Natural killer cell (primary cell): ENCODE measurements around the gene NAPEPLD. TPM values are rescaled to one million over a fixed set of nuclear protein-coding genes. Genes with fewer than 3 reads are reported as not detected.
"Not testable (repeated sequence)": the region's sequence is repeated elsewhere in the genome, so short reads cannot be mapped to it uniquely, and the experiment has no call there.

Experiments
- ATAC-seq, 3 donors: fragments of 150-1000 bp in 2 of 3; fragments of 200-7000 bp in 1 of 3; cut with Tn5 transposase; 1 replicate in 1 of 3; 2 replicates in 2 of 3; pipeline ENCODE4 v1.10.0; 2021; ENCODE audit warnings: mild to moderate bottlenecking in 2 of 3, moderate library complexity in 2 of 3
- DNase-seq, 2 donors: peaks; one replicate each; pipeline versions ENCODE4 v3.0.0 to v3.0.0-alpha.2; 2013 to 2021; ENCODE audit warnings: mixed read lengths in 1 of 2
- H3K27ac ChIP-seq: one replicate; pipeline ENCODE4 v1.5.1; 2013; ENCODE audit warnings: mild to moderate bottlenecking, low read length
- H3K27me3 ChIP-seq: one replicate; pipeline ENCODE4 v1.6.1; 2013; ENCODE audit warnings: low read length; ENCODE audit not compliant: control insufficient read depth, insufficient read depth
- H3K36me3 ChIP-seq: one replicate; pipeline ENCODE4 v1.6.1; 2013; ENCODE audit warnings: low read length; ENCODE audit not compliant: control insufficient read depth, insufficient read depth
- H3K4me1 ChIP-seq: one replicate; pipeline ENCODE4 v1.6.1; 2013; ENCODE audit warnings: low read length; ENCODE audit not compliant: control insufficient read depth, insufficient read depth
- H3K4me3 ChIP-seq: one replicate; pipeline ENCODE4 v1.5.1; 2013; ENCODE audit warnings: low read length
- H3K9me3 ChIP-seq: one replicate; pipeline ENCODE4 v1.6.1; 2013; ENCODE audit warnings: low read length; ENCODE audit not compliant: control insufficient read depth, insufficient read depth
- H3K27ac Mint-ChIP-seq, 2 donors: one replicate each; pipeline ENCODE4 v1.8.0; 2022; ENCODE audit warnings: mild to moderate bottlenecking in 2 of 2, mixed read lengths in 2 of 2, moderate library complexity in 1 of 2
- H3K27me3 Mint-ChIP-seq, 2 donors: one replicate each; pipeline ENCODE4 v1.8.0; 2022; ENCODE audit warnings: low read depth in 2 of 2, mixed read lengths in 2 of 2
- H3K36me3 Mint-ChIP-seq: one replicate; pipeline ENCODE4 v1.8.0; 2022; ENCODE audit warnings: mixed read lengths
- H3K4me1 Mint-ChIP-seq, 2 donors: one replicate each; pipeline ENCODE4 v1.8.0; 2022; ENCODE audit warnings: mixed read lengths in 2 of 2
- H3K4me3 Mint-ChIP-seq: one replicate; pipeline ENCODE4 v1.8.0; 2022; ENCODE audit warnings: mild to moderate bottlenecking, moderate library complexity, mixed read lengths
- H3K9me3 Mint-ChIP-seq, 2 donors: one replicate each; pipeline ENCODE4 v1.8.0; 2022; ENCODE audit warnings: mixed read lengths in 2 of 2
- WGBS: methylation state at CpG from one replicate; pipeline ENCODE4 v1.1.7; 2013; ENCODE audit warnings: missing lambda C conversion rate; ENCODE audit not compliant: insufficient coverage; 5-methylcytosine and 5-hydroxymethylcytosine counted together
- intact Hi-C: fragments of 100-400 bp; cut with micrococcal nuclease; formaldehyde crosslinking; loops from one replicate; pipeline ENCODE4 v1.14.2; 2022
- total RNA-seq, 4 donors: library from RNA; stranded (reverse); fragments of 120-200 nt in 1 of 4; gene quantifications; one replicate each; pipeline versions ENCODE4 v1.2.3 to v1.2.4, GENCODE V29; 2013 to 2022
- TF ChIP-seq, protein P1 (sequence below): fragments of 200-600 bp; IDR thresholded peaks from one replicate; pipeline ENCODE4 v1.8.0; 2022; ENCODE audit warnings: antibody characterized with exemption

NAPEPLD gene
- total RNA-seq, 3 donors from 2014 or later (not counting 1 experiment from before 2014, with no cell fraction given) = 5.3 to 6.7 (median 5.9) TPM

DNA sequence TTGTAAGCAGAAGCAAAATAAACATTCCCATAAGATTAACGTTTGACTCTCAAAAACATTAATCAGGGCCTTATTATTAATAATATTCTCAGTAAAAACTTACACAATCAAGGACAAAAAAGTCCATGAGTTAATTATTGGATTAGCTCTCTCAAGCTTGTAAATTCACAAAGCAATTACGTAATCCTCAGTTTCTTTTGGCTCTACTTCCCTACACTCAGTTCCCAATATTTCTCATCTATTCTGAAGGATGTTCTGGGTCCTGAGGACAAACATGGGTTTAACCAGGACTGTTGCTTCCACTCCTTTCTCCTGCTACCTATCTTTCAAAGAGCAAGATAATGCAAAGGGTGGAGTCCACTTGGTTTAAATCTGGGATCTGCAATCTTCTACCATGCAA is 89.4 kb downstream of the NAPEPLD start:
- Histone ChIP-seq H3K36me3 (no peaks in the 10 kb centered on the region), H3K27me3 (no peaks in the 10 kb centered on the region), H3K9me3 (no peaks in the 10 kb centered on the region), H3K27ac (no peak overlapping the region), H3K4me3 (no peak overlapping the region), H3K4me1 (no peaks in the 10 kb centered on the region)
- ATAC-seq (no peak), DNase-seq (no peak)
- peaks cover 0 to 5% of the 10 kb centered on the region in 2 donors for H3K27me3 Mint-ChIP-seq
- no peaks in the 10 kb centered on the region for H3K36me3 Mint-ChIP-seq
- no peak overlapping the region for H3K27ac Mint-ChIP-seq
- TF ChIP-seq, protein P1, sequence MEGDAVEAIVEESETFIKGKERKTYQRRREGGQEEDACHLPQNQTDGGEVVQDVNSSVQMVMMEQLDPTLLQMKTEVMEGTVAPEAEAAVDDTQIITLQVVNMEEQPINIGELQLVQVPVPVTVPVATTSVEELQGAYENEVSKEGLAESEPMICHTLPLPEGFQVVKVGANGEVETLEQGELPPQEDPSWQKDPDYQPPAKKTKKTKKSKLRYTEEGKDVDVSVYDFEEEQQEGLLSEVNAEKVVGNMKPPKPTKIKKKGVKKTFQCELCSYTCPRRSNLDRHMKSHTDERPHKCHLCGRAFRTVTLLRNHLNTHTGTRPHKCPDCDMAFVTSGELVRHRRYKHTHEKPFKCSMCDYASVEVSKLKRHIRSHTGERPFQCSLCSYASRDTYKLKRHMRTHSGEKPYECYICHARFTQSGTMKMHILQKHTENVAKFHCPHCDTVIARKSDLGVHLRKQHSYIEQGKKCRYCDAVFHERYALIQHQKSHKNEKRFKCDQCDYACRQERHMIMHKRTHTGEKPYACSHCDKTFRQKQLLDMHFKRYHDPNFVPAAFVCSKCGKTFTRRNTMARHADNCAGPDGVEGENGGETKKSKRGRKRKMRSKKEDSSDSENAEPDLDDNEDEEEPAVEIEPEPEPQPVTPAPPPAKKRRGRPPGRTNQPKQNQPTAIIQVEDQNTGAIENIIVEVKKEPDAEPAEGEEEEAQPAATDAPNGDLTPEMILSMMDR = no peak
- intact Hi-C loops = no loop called here
- no peaks in the 10 kb centered on the region for H3K9me3 Mint-ChIP-seq
- H3K4me1 Mint-ChIP-seq = no peaks in the 10 kb centered on the region
- 76% methylated on average over 1 of the region's 2 CpGs for WGBS
- no peak overlapping the region for H3K4me3 Mint-ChIP-seq

DNA sequence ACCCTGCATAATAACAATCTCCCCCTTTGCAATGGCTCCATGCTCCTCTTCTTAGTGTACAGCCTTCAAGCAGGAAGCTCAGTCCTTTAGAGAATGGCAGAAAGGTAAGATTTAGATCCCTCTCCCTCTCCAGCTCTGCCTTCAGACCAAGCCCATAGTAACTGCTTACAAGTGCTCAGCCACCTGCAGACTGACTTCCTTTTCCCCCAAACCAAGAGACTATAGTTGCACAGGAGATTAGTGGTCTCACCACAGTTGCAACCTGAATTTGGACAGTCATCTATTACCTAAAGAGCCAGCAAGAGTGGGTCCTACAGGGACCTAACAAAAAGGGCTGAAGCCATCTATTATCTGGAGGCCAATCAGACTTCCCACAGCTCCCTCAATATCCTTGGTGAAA is 90.8 kb downstream of the NAPEPLD start:
- Mint-ChIP-seq H3K27ac (no peak overlapping the region), H3K27me3 (peaks cover 0 to 5% of the 10 kb centered on the region in 2 donors), H3K4me1 (no peaks in the 10 kb centered on the region), H3K36me3 (no peaks in the 10 kb centered on the region), H3K4me3 (no peak overlapping the region), H3K9me3 (no peaks in the 10 kb centered on the region)
- no peaks in the 10 kb centered on the region for H3K4me1 ChIP-seq
- TF ChIP-seq, protein P1 = no peak
- H3K4me3 ChIP-seq = no peak overlapping the region
- DNase-seq (no peak), ATAC-seq (no peak)
- no peaks in the 10 kb centered on the region for H3K9me3 ChIP-seq
- intact Hi-C loops = no loop called here
- no peaks in the 10 kb centered on the region for H3K36me3 ChIP-seq
- H3K27me3 ChIP-seq = no peaks in the 10 kb centered on the region
- no peak overlapping the region for H3K27ac ChIP-seq

DNA sequence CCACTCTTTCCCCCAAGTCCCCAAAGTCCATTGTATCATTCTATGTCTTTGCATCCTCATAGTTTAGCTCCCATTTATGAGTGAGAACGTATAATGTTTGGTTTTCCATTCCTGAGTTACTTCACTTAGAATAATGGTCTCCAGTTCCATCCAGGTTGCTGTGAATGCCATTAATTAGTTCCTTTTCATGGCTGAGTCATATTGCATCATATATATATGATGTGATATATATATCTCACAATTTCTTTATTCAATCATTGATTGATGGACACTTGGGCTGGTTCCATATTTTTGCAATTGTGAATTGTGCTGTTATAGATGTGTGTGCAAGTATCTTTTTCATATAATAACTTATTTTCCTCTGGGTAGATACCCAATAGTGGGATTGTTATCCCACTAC is 92.9 kb downstream of the NAPEPLD start:
- 100% methylated on average over 1 of the region's 1 CpG for WGBS
- H3K4me3 Mint-ChIP-seq = not testable (repeated sequence)

DNA sequence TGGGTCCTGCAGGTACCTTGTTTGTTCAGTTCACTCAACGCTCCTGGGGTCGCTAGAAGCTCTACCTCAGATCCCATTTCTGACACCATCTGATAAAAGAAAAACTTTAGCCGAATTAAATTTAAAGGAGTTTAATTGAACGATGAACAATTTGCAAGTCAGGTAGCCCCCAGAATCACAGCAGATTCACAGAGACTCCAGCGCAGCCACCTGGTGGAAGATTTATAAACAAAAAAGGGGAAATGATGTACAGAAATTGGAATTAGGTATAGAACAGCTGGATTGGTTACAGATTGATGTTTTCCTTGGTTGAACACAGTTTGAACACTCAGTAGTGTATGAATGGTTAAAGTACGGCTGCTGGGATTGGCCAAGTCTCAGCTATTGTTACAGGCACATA is 97.4 kb downstream of the NAPEPLD start:
- DNase-seq = no peak
- H3K4me1 Mint-ChIP-seq = no peaks in the 10 kb centered on the region
- H3K36me3 Mint-ChIP-seq = no peaks in the 10 kb centered on the region
- 92% methylated on average over 6 of the region's 6 CpGs for WGBS
- Histone ChIP-seq H3K27me3 (no peaks in the 10 kb centered on the region), H3K4me3 (no peak overlapping the region), H3K36me3 (no peaks in the 10 kb centered on the region), H3K9me3 (no peaks in the 10 kb centered on the region), H3K27ac (no peak overlapping the region), H3K4me1 (no peaks in the 10 kb centered on the region)
- H3K27ac Mint-ChIP-seq = no peak overlapping the region
- no peaks in the 10 kb centered on the region for H3K9me3 Mint-ChIP-seq
- TF ChIP-seq, protein P1 = no peak
- intact Hi-C loops = no loop called here
- no peak for ATAC-seq
- H3K4me3 Mint-ChIP-seq = no peak overlapping the region
- H3K27me3 Mint-ChIP-seq = no peaks in the 10 kb centered on the region

More for the DNA sequence above, 92.9 kb downstream of the NAPEPLD start:
- H3K4me1 Mint-ChIP-seq, ATAC-seq, H3K9me3 ChIP-seq, H3K27me3 ChIP-seq, H3K27ac ChIP-seq, DNase-seq, intact Hi-C loops, H3K4me3 ChIP-seq, H3K27ac Mint-ChIP-seq, H3K27me3 Mint-ChIP-seq, H3K4me1 ChIP-seq, H3K36me3 Mint-ChIP-seq, H3K9me3 Mint-ChIP-seq, H3K36me3 ChIP-seq: not testable (repeated sequence)

Other genes with a start within 250 kb of the NAPEPLD start
- gene LRRC17, start 236.1 kb downstream of the NAPEPLD start, total RNA-seq = under 1 TPM in 1 of 3 donors, not detected in 2; 0.63 TPM
- under 1 TPM; 0.70 to 0.89 (median 0.85) TPM for gene FBXL13, start 74.3 kb downstream of the NAPEPLD start, total RNA-seq
- 10 to 100 TPM; 15.0 to 17.2 (median 15.4) TPM for gene ARMC10, start 74.0 kb downstream of the NAPEPLD start, total RNA-seq
- 10 to 100 TPM; 65.4 to 77.9 (median 75.9) TPM for gene PMPCB, start 148.3 kb upstream of the NAPEPLD start, total RNA-seq
- 10 to 100 TPM; 56.8 to 74.2 (median 59.9) TPM for gene DNAJC2, start 195.7 kb upstream of the NAPEPLD start, total RNA-seq
- 10 to 100 TPM; 82.1 to 93.9 (median 88.1) TPM for gene PSMC2, start 198.5 kb upstream of the NAPEPLD start, total RNA-seq